K562 (cell line): ENCODE results near the gene PRPF6. TPM values are rescaled to one million over a fixed set of nuclear protein-coding genes. Genes with fewer than 3 reads are reported as not detected.

Source experiments
- ARID1B ChIP-seq: fragments of 450-650 bp; IDR thresholded peaks from 2 replicates; pipeline ENCODE4 v1.6.1; 2016; ENCODE audit warnings: antibody characterized with exemption, mild to moderate bottlenecking, inconsistent platforms
- C11orf30 ChIP-seq: fragments of 450-650 bp; IDR thresholded peaks from 2 replicates; pipeline ENCODE4 v1.6.1; 2016; ENCODE audit warnings: low read depth, mild to moderate bottlenecking
- CREB1 ChIP-seq, 2 experiments: sonication (generic) in 1 of 2; formaldehyde crosslinking in 1 of 2; IDR thresholded peaks; 2 replicates each; pipeline versions ENCODE4 v1.6.1 to v1.8.0; 2012 to 2022; ENCODE audit warnings: inconsistent platforms in 1 of 2, mild to moderate bottlenecking in 1 of 2, missing genetic modification reagents in 1 of 2, moderate library complexity in 1 of 2
- CTBP1 ChIP-seq: fragments of 450-650 bp; IDR thresholded peaks from 2 replicates; pipeline ENCODE4 v1.6.1; 2016; ENCODE audit warnings: borderline replicate concordance
- ERF ChIP-seq: fragments of 450-650 bp; formaldehyde crosslinking; IDR thresholded peaks from 2 replicates; pipeline ENCODE4 v1.4.0; 2020; ENCODE audit warnings: mild to moderate bottlenecking, mixed read lengths
- FOXA3 ChIP-seq, 2 experiments: fragments of 450-650 bp in 1 of 2; sonication (generic) in 1 of 2; formaldehyde crosslinking; IDR thresholded peaks in 1 of 2; conservative IDR thresholded peaks in 1 of 2; 2 replicates each; pipeline versions ENCODE4 v1.4.0 to v1.8.0; 2020 to 2022; ENCODE audit warnings: mild to moderate bottlenecking in 2 of 2, missing genetic modification reagents in 1 of 2
- FUS ChIP-seq: fragments of 200-400 bp; formaldehyde crosslinking; optimal IDR thresholded peaks from 2 replicates; pipeline ENCODE3; 2017; ENCODE audit warnings: low read depth, low read length
- KLF16 ChIP-seq: IDR thresholded peaks from 2 replicates; pipeline ENCODE4 v1.6.1; 2016; ENCODE audit warnings: antibody characterized with exemption
- MEIS2 ChIP-seq: fragments of 450-650 bp; IDR thresholded peaks from 2 replicates; pipeline ENCODE4 v1.6.1; 2014; ENCODE audit warnings: mild to moderate bottlenecking; ENCODE audit not compliant: partially characterized antibody
- NFIC ChIP-seq: fragments of 450-650 bp; IDR thresholded peaks from 2 replicates; pipeline ENCODE4 v1.6.1; 2017; ENCODE audit warnings: mild to moderate bottlenecking, inconsistent platforms
- RAD21 ChIP-seq, 2 experiments: fragments of 250-450 bp in 1 of 2; fragments of 450-650 bp in 1 of 2; sonication (Bioruptor Pico) in 1 of 2; formaldehyde crosslinking in 1 of 2; IDR thresholded peaks in 1 of 2; conservative IDR thresholded peaks in 1 of 2; 2 replicates each; pipeline versions ENCODE4 v1.4.0 to v1.8.0; 2020 to 2022; ENCODE audit warnings: mild to moderate bottlenecking in 2 of 2, moderate library complexity in 1 of 2
- RBM14 ChIP-seq: fragments of 200-400 bp; formaldehyde crosslinking; IDR thresholded peaks from 2 replicates; pipeline ENCODE4 v1.6.1; 2018; ENCODE audit warnings: low read depth, mild to moderate bottlenecking, low read length, moderate library complexity, borderline replicate concordance; ENCODE audit not compliant: insufficient read depth
- SMARCA5 ChIP-seq: fragments of 450-650 bp; IDR thresholded peaks from 2 replicates; pipeline ENCODE4 v1.6.1; 2016
- ZFX ChIP-seq: sonication (generic); formaldehyde crosslinking; IDR thresholded peaks from 2 replicates; pipeline ENCODE4 v1.8.0; 2022; ENCODE audit warnings: mild to moderate bottlenecking, missing genetic modification reagents, moderate library complexity
- ZNF282 ChIP-seq: sonication (generic); formaldehyde crosslinking; IDR thresholded peaks from 2 replicates; pipeline ENCODE4 v1.8.1; 2023; ENCODE audit warnings: missing genetic modification reagents
- ZNF76 ChIP-seq: fragments of 250-450 bp; sonication (Bioruptor Pico); IDR thresholded peaks from 2 replicates; pipeline ENCODE4 v1.4.0; 2020; ENCODE audit warnings: mild to moderate bottlenecking, moderate library complexity, borderline replicate concordance
- polyA plus RNA-seq, 8 experiments: library from polyadenylated mRNA; depleted of rRNA in 4 of 8; stranded (reverse) in 5 of 8; unstranded in 3 of 8; fragments of >200 nt; fragmentation: Nextera tagmentation in 2 of 8; fragmentation: Illumina TruSeq in 1 of 8; extraction: Ambion mirVana in 2 of 8; extraction: Trizol in 1 of 8; gene quantifications; 2 replicates each; pipeline versions ENCODE4 v1.2.1 to v1.2.3, GENCODE V29; 2011 to 2014; ENCODE audit warnings: inconsistent platforms in 1 of 8, missing spikeins in 1 of 8
- total RNA-seq, 7 experiments: library from RNA; depleted of rRNA in 6 of 7; stranded (reverse); fragments of >200 nt in 6 of 7; fragmentation: Illumina TruSeq in 2 of 7; extraction: Trizol in 2 of 7; gene quantifications; 2 replicates each; pipeline versions ENCODE4 v1.2.1 to v1.2.3, GENCODE V29; 2011 to 2021; ENCODE audit warnings: low replicate concordance in 1 of 7
- TF ChIP-seq, protein P1 (sequence below): fragments of 250-450 bp; sonication (Bioruptor Pico); IDR thresholded peaks from 2 replicates; pipeline ENCODE4 v1.8.0; 2021; ENCODE audit warnings: mild to moderate bottlenecking, moderate library complexity
- TF ChIP-seq, protein P2 (sequence below), 3 experiments: IDR thresholded peaks in 2 of 3; conservative IDR thresholded peaks in 1 of 3; 2 replicates each; pipeline ENCODE4 v1.5.1; 2011 to 2012; ENCODE audit warnings: low read length in 3 of 3, mild to moderate bottlenecking in 3 of 3, control low read depth in 2 of 3, improper control_type of control experiment in 1 of 3, inconsistent platforms in 1 of 3, low read depth in 1 of 3, mixed read lengths in 1 of 3, moderate library complexity in 1 of 3; ENCODE audit not compliant: insufficient read depth in 2 of 3
- TF ChIP-seq, protein P3 (sequence below): fragments of 450-650 bp; formaldehyde crosslinking; IDR thresholded peaks from 2 replicates; pipeline ENCODE4 v1.4.0; 2020; ENCODE audit warnings: mild to moderate bottlenecking, moderate library complexity
- TF ChIP-seq, protein P4 (sequence below): IDR thresholded peaks from 2 replicates; pipeline ENCODE4 v1.6.1; 2012; ENCODE audit warnings: low read depth, low read length, improper control_type of control experiment, borderline replicate concordance

Gene PRPF6
- total and polyA plus RNA-seq, 9 of the 15 experiments (the other 6 are each of a cell fraction or from before 2014, with no cell fraction given) = 4.2 to 83.2 (median 59.9) TPM

DNA sequence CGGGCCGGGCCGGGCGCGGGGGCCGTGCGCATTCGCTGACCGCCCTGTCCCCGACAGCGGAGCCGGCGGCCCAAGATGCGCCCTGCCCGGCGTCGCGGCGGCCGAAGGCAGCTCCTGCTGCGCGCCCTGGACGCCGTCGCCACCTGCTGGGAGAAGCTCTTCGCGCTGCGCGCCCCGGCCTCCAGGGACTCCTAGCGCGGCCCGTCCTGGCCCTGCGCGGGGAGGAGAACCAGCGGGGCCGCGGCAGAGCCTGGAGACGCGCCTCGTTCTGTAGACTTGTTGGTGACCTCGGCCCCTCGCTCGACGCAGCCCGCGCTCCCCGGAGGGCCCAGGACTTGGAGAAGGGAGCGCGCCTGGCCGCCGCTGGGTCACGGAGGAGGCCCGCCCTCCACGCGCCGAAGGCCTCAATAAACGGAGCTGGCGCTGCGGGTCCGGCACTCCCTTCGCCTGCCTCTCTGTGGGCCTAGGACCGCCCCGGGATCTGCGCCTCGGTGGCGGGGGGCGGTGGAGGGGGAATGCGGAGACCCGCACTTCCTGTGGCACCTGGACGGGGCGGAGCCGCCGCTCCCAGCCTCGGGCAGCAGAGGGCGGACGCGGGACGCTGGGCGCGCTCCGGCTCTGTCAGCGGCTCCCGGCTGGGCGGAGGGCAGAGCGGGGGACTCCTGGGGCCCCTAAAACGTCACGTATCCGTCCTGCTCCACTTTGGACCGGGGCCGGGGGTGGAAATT, 57.8 kb downstream of the PRPF6 start (continued):
- TF ChIP-seq, protein P1, sequence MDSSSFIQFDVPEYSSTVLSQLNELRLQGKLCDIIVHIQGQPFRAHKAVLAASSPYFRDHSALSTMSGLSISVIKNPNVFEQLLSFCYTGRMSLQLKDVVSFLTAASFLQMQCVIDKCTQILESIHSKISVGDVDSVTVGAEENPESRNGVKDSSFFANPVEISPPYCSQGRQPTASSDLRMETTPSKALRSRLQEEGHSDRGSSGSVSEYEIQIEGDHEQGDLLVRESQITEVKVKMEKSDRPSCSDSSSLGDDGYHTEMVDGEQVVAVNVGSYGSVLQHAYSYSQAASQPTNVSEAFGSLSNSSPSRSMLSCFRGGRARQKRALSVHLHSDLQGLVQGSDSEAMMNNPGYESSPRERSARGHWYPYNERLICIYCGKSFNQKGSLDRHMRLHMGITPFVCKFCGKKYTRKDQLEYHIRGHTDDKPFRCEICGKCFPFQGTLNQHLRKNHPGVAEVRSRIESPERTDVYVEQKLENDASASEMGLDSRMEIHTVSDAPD (CRISPR knock-in tag) = no peak
- TF ChIP-seq SMARCA5 (0 out of 2 replicates have a peak, but pooled peaks have one; percentile 24), FOXA3 (CRISPR knock-in tag; conservative IDR thresholded peaks at IDR 0.05 in 1 of 2, IDR thresholded peaks at IDR 0.05 in 1 of 2) (0 out of 4 replicates have a peak, but pooled peaks of 1 of the 2 experiments have one; percentile 17), ERF (CRISPR knock-in tag) (0 out of 2 replicates have a peak, but pooled peaks have one; percentile 45), RBM14 (no peak), CREB1 (IDR thresholded peaks at IDR 0.05) (peak; percentile 32; the same call in 1 of the 2 replicates), CREB1 (CRISPR knock-in tag; IDR thresholded peaks at IDR 0.05) (peak; percentile 60; the same call in 1 of the 2 replicates), MEIS2 (peak; percentile 45), KLF16 (peak; percentile 3; the same call in 1 of the 2 replicates), ZFX (peak; percentile 98), CTBP1 (peak; percentile 98), RAD21 (CRISPR knock-in tag; conservative IDR thresholded peaks at IDR 0.05 in 1 of 2, IDR thresholded peaks at IDR 0.05 in 1 of 2) (peak; percentile 60 to 73), ZNF76 (CRISPR knock-in tag) (peak; percentile 22; the same call in 1 of the 2 replicates), C11orf30 (no peak), NFIC (peak; percentile 51), ARID1B (peak; percentile 24; the same call in 1 of the 2 replicates), ZNF282 (CRISPR knock-in tag) (0 out of 2 replicates have a peak, but pooled peaks have one; percentile 63), FUS (peak; percentile 92)
- TF ChIP-seq, protein P2, sequence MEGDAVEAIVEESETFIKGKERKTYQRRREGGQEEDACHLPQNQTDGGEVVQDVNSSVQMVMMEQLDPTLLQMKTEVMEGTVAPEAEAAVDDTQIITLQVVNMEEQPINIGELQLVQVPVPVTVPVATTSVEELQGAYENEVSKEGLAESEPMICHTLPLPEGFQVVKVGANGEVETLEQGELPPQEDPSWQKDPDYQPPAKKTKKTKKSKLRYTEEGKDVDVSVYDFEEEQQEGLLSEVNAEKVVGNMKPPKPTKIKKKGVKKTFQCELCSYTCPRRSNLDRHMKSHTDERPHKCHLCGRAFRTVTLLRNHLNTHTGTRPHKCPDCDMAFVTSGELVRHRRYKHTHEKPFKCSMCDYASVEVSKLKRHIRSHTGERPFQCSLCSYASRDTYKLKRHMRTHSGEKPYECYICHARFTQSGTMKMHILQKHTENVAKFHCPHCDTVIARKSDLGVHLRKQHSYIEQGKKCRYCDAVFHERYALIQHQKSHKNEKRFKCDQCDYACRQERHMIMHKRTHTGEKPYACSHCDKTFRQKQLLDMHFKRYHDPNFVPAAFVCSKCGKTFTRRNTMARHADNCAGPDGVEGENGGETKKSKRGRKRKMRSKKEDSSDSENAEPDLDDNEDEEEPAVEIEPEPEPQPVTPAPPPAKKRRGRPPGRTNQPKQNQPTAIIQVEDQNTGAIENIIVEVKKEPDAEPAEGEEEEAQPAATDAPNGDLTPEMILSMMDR (IDR thresholded peaks at IDR 0.05 in 2 of 3, conservative IDR thresholded peaks at IDR 0.05 in 1 of 3; ENCODE audit: insufficient read depth in 2 of 3, low read depth in 1 of 3, low read length in 3 of 3) = peak; percentile 63 to 97 (median 86)
- TF ChIP-seq, protein P3, sequence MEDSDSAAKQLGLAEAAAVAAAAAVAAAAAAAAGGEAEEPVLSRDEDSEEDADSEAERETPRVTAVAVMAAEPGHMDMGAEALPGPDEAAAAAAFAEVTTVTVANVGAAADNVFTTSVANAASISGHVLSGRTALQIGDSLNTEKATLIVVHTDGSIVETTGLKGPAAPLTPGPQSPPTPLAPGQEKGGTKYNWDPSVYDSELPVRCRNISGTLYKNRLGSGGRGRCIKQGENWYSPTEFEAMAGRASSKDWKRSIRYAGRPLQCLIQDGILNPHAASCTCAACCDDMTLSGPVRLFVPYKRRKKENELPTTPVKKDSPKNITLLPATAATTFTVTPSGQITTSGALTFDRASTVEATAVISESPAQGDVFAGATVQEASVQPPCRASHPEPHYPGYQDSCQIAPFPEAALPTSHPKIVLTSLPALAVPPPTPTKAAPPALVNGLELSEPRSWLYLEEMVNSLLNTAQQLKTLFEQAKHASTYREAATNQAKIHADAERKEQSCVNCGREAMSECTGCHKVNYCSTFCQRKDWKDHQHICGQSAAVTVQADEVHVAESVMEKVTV (CRISPR knock-in tag) = peak; percentile 47; the same call in 1 of the 2 replicates
- TF ChIP-seq, protein P4, sequence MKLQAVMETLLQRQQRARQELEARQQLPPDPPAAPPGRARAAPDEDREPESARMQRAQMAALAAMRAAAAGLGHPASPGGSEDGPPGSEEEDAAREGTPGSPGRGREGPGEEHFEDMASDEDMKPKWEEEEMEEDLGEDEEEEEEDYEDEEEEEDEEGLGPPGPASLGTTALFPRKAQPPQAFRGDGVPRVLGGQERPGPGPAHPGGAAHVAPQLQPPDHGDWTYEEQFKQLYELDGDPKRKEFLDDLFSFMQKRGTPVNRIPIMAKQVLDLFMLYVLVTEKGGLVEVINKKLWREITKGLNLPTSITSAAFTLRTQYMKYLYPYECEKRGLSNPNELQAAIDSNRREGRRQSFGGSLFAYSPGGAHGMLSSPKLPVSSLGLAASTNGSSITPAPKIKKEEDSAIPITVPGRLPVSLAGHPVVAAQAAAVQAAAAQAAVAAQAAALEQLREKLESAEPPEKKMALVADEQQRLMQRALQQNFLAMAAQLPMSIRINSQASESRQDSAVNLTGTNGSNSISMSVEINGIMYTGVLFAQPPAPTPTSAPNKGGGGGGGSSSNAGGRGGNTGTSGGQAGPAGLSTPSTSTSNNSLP = no peak
